GM11168 (cell line): Measurements from ENCODE around the gene NBPF1.
"Not testable (repeated sequence)": the region's sequence is repeated elsewhere in the genome, so short reads cannot be mapped to it uniquely, and the experiment has no call there.

Experiments used
- in situ Hi-C: fragments of 300-500 bp; cut with MboI; formaldehyde crosslinking; loops from one replicate; pipeline ENCODE4 v1.12.0; 2022; ENCODE audit warnings: low sequenced_read_pairs; ENCODE audit not compliant: unreplicated experiment

NBPF1 gene

DNA sequence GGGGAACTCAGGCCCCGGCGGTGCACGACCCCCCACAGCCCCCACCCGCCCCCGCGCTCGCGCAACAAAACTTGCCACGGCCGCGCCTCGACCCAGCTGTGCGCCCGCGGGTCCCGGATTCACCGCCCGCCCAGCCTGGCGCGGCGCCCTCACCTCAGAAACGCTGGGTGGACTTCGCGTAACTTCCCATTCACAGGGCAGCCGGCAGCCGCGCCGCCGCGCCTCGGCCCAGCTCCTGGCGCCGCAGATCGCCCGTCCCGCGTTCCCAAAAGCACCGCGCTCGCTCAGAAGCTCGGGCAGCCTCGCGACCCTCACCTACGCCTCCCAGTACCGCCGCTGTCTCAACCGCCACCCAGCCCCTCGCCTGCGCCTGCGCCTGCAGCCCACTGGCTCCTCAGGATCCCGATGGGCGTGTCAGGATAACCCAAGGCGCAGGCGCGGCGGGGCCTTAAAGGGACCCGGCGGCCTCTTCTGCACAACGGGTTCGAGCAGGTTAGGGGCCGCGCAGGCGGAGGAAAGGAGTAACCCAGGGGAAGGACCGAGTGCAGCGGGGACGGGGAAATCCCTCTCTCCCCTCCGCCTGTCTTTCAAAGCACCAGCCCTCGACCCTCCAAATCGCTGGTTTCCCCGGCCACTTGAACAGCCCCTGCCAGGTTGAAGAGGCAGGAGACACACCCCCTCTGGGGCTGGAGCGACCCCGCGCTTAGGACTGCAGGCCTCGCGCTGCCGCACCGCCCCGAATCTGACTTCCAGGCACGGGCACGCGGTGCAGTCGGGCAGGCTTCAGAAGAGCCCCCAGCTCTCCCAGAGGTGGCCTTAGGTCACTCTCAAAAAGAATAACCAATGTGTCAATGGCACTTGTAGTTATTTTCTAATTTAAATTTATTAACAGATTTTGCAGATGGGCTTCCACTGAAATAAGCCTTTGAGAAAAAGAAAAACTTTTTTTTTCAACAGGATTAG lies at the start of gene NBPF1:
Gene NBPF1, minus strand, starts transcription at position 380 of the 963 bp plus-strand sequence.
- in situ Hi-C loops: no loop called here

- in situ Hi-C loops: loop anchor here (10.0 kb wide), 1 partner anchor 97 kb away; no protein-coding TSS in a partner anchor
These were observed 44.9 kb upstream of the NBPF1 start for GRCh38 chr1:16658234-16658633.

- in situ Hi-C loops: loop anchor here (10.0 kb wide), 1 partner anchor 98 kb away; no protein-coding TSS in a partner anchor
These were observed 43.8 kb upstream of the NBPF1 start for GRCh38 chr1:16656981-16657683.

DNA sequence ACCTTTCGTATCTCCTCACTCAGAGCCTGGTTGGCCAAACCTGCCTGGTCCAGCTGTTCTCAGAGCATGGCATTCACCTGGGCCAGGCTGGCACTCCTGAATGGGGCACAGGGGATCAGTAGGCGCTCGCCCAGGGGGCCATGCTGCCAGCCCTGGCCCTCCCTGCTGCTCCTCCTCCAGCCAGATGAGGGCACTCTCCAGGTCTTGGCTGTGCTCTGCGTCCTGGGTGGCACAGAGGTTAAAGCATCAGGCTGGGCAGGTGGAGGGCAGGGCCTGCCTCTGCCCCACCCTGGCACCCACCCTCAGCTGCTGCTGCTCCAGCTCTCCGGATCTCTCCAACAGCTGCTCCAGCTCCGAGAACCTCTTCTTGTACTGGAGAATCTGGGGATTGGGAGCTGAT lies 43.2 kb upstream of the NBPF1 start:
- in situ Hi-C loops: loop anchor here (10.0 kb wide), 1 partner anchor 98 kb away; no protein-coding TSS in a partner anchor

DNA sequence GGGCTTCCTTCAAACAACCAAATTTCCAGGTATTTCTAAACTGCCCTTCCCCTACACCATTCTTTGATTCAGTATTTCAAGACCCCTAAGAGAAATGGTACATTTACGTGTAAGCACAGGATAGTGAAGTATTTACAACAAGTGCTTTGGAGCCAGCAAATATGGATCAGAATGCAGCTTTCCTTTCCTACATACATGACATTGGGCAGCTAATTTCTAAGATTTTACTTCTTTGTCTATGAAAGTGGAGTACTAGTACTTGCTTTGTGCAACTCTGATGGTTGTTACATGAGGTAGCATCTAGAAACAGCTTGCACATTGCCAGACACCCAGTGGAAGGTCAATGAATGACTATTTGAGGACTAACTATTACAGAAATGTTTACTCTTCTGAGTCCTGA lies 38.2 kb upstream of the NBPF1 start:
- in situ Hi-C loops: loop anchor here (10.0 kb wide), 1 partner anchor 103 kb away; no protein-coding TSS in a partner anchor

DNA sequence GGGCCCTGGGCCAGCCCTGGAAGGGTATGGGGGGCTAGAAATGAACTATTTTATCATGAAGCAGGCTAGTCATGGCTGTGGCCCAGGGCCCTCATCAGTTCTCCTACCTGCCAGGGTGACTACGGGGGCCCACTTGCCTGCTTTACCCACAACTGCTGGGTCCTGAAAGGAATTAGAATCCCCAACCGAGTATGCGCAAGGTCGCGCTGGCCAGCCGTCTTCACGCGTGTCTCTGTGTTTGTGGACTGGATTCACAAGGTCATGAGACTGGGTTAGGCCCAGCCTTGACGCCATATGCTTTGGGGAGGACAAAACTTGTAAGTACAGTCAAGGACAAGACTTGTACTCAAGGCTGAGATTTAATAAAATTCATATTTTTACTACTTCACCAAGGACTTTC lies 36.6 kb upstream of the NBPF1 start:
- in situ Hi-C loops: loop anchor here (10.0 kb wide), 1 partner anchor 105 kb away; no protein-coding TSS in a partner anchor

- in situ Hi-C loops: not testable (repeated sequence)
These were observed 36.0 kb upstream of the NBPF1 start for GRCh38 chr1:16649390-16649789.

DNA sequence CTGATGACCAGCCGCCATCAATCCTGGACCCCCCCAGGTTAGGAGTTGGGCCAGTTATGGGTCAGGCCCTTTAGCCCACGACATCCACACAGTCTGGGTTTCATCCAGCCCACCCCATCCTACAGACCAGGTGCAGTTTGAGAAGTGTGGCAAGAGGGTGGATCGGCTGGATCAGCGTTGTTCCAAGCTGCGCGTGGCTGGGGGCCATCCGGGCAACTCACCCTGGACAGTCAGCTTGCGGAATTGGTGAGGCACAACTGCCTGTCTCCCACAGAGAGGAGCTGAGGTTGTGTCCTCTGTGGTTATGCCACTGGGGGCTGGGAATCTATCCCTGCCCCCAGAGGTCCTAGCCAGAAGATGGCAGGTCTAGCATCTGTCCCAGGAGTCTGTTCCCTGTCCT lies 35.4 kb upstream of the NBPF1 start:
- in situ Hi-C loops: not testable (repeated sequence)

- in situ Hi-C loops: not testable (repeated sequence)
These were observed 34.9 kb upstream of the NBPF1 start for GRCh38 chr1:16648250-16648649.

GRCh38 chr1:16647179-16648176 lies 34.1 kb upstream of the NBPF1 start:
- in situ Hi-C loops: not testable (repeated sequence)

DNA sequence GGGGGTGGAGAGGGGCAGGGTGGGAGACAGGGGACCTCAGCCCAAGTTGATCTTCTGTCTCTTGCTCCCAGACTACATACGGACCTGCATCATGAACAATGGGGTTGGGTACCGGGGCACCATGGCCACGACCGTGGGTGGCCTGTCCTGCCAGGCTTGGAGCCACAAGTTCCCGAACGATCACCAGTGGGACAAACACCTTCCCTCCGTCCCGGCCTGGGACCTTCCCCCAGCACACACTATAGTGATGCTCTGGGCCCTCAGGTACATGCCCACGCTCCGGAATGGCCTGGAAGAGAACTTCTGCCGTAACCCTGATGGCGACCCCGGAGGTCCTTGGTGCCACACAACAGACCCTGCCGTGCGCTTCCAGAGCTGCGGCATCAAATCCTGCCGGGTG lies 33.4 kb upstream of the NBPF1 start:
- in situ Hi-C loops: not testable (repeated sequence)

GRCh38 chr1:16646061-16646664 lies 32.8 kb upstream of the NBPF1 start:
- in situ Hi-C loops: not testable (repeated sequence)

DNA sequence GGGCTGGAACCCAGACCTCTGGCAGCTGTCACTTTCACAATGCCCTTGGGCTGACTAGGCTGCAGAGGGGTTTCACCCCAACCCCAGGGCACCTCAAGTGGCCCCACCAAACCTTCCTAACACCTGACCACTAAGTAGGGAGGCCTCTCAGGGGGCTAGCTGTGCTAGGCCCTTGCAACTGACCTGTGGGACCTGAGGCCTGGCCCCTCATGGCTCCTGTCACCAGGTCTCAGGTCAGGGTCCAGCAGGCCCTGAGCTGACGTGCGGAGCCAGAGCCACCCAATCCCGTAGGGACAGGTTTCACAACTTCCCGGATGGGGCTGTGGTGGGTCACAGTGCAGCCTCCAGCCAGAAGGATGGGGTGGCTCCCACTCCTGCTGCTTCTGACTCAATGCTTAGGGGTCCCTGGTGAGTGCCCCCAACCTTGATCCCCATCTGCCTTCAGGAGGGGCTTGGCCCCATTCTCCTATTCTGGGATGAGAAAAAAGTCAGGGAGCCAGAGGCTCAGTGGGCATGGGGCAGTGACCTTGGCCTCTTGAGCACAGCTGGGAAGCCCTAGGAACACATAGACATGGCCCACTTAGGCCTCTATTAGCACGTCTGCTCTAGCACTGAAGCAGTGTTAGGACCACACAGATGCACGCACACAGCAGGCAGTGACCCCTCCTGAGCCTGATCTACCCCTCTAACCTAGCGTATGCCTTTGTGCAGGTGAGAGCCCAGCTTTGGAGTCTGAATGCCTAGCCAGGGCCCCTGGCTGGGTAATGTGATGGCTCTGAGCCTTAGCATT lies 32.1 kb upstream of the NBPF1 start:
- in situ Hi-C loops: not testable (repeated sequence)

- in situ Hi-C loops: not testable (repeated sequence)
These were observed 31.3 kb upstream of the NBPF1 start for GRCh38 chr1:16644482-16645270.

DNA sequence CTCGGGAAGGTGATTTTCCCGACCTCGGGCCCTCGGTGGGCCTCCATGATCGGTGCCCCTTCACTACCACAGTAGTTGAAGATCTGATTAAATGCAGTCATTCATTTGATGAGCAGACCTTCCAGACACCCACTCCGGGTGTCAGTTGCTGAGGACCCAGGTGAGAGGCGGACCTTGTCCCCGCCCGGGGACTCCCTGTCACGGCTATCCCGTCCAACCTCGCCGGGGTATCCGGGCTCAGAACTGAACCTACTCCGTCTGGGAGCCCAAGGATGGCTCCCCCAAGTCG lies 30.8 kb upstream of the NBPF1 start:
- in situ Hi-C loops: no loop called here

DNA sequence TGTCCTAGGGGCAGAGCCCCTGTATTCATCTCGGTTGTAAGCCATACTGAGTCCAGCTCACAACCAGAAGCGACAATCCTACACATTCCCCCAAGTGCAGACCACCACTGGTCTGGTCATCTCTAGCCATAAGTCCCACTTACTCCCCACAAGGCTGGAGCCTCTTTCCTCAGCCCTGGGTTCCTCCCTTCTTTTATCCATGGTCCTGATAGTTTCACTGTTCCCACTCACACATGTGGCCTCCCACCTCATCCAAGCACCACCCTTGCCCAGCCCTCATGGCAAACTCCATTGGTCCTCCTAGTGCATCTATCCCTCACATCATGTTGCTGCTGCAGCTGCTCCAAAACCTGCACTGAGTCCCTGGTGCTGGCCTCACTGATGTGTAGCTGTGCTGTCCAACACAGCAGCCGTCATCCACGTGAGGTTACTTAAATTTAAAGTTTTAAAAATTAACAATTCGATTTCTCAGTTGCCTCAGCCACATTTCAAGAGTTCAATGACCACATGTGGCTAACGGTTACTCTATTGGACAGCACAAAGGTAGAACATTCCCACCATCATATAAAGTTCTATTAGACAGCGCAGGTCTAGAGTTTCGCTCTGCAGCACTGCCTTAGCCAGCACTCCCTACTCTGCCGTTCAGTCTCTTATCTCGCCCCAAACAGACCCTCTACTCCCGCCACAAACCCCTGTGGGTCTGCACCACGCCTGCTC lies 30.3 kb upstream of the NBPF1 start:
- in situ Hi-C loops: not testable (repeated sequence)

DNA sequence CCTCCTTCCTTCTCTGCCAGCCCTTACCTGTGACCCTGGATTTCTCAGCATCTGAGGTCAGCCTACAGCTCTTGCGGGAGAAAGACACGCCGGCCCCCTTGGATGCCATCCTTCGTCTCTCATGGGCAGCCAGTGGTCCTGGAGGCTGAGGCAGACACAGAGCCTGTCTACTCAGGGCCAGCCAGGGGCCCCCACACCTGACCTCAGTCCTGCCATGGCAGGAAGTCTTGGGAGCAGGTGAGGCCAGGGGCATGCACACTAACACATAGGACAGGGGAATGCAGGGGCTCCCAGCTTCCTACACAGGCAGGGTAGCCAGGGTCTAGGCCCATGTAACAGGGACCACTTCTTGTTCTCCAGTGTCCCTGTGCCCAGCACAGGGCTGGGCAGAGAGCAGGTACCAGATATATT lies 29.6 kb upstream of the NBPF1 start:
- in situ Hi-C loops: not testable (repeated sequence)
